WTC11 (cell line): ENCODE measurements around the gene AK9. TPM values are rescaled to one million over a fixed set of nuclear protein-coding genes. Genes with fewer than 3 reads are reported as not detected.

Experiments
- ATAC-seq: fragments of 200-7000 bp; cut with Tn5 transposase; 2 replicates; pipeline ENCODE4 v1.10.0; 2021; ENCODE audit warnings: mild to moderate bottlenecking, moderate library complexity
- CTCF ChIA-PET: fragments of 300-600 bp; sonication (Branson Sonifier 250); formaldehyde crosslinking; loops from one replicate; lab custom pipeline; 2021; ENCODE audit warnings: antibody characterized with exemption; lab: Charles Lee
- POLR2A ChIA-PET: fragments of 350-600 bp; sonication (Branson Sonifier 250); formaldehyde crosslinking; loops from one replicate; lab custom pipeline; 2021; ENCODE audit warnings: antibody characterized with exemption; lab: Charles Lee
- DNase-seq: peaks from one replicate; pipeline ENCODE4 v3.0.0; 2021; ENCODE audit warnings: low spot score
- H3K27ac Mint-ChIP-seq: 2 replicates; pipeline ENCODE4 v1.8.0; 2021; ENCODE audit warnings: mixed read lengths
- H3K27me3 Mint-ChIP-seq: 2 replicates; pipeline ENCODE4 v1.8.0; 2021; ENCODE audit warnings: low read depth, mild to moderate bottlenecking, moderate library complexity, mixed read lengths
- H3K36me3 Mint-ChIP-seq: 2 replicates; pipeline ENCODE4 v1.8.0; 2021; ENCODE audit warnings: mixed read lengths
- H3K4me1 Mint-ChIP-seq: 2 replicates; pipeline ENCODE4 v1.8.0; 2022; ENCODE audit warnings: mixed read lengths
- H3K4me3 Mint-ChIP-seq: 2 replicates; pipeline ENCODE4 v1.8.0; 2021; ENCODE audit warnings: mild to moderate bottlenecking, moderate library complexity, mixed read lengths
- H3K9me3 Mint-ChIP-seq: 2 replicates; pipeline ENCODE4 v1.8.0; 2021; ENCODE audit warnings: mixed read lengths
- AR ChIP-seq: fragments of 250-450 bp; sonication (Bioruptor Pico); IDR thresholded peaks from 2 replicates; pipeline ENCODE4 v1.9.0; 2021; ENCODE audit warnings: mild to moderate bottlenecking
- CREB1 ChIP-seq: sonication (generic); formaldehyde crosslinking; IDR thresholded peaks from 2 replicates; pipeline ENCODE4 v1.8.0; 2023; ENCODE audit warnings: mild to moderate bottlenecking, missing genetic modification reagents
- CTCF ChIP-seq: fragments of 200-600 bp; IDR thresholded peaks from 2 replicates; pipeline ENCODE4 v1.8.0; 2022; ENCODE audit warnings: antibody characterized with exemption
- E2F1 ChIP-seq: sonication (generic); formaldehyde crosslinking; IDR thresholded peaks from 2 replicates; pipeline ENCODE4 v1.8.0; 2022; ENCODE audit warnings: mild to moderate bottlenecking, missing genetic modification reagents
- EMX1 ChIP-seq: fragments of 250-450 bp; sonication (Bioruptor Pico); IDR thresholded peaks from 2 replicates; pipeline ENCODE4 v1.8.0; 2021; ENCODE audit warnings: mild to moderate bottlenecking
- ESRRA ChIP-seq: sonication (generic); formaldehyde crosslinking; IDR thresholded peaks from 2 replicates; pipeline ENCODE4 v1.8.1; 2022; ENCODE audit warnings: mild to moderate bottlenecking, missing genetic modification reagents, borderline replicate concordance
- ETV6 ChIP-seq: sonication (generic); formaldehyde crosslinking; IDR thresholded peaks from 2 replicates; pipeline ENCODE4 v1.8.1; 2022; ENCODE audit warnings: mild to moderate bottlenecking, missing genetic modification reagents
- IRF2 ChIP-seq: sonication (generic); formaldehyde crosslinking; IDR thresholded peaks from 2 replicates; pipeline ENCODE4 v1.8.0; 2022; ENCODE audit warnings: low read depth, missing genetic modification reagents, borderline replicate concordance
- JAZF1 ChIP-seq: fragments of 250-450 bp; sonication (Bioruptor Pico); IDR thresholded peaks from 2 replicates; pipeline ENCODE4 v1.9.0; 2021; ENCODE audit warnings: moderate library complexity, mild to moderate bottlenecking, inconsistent platforms
- JUN ChIP-seq: sonication (generic); formaldehyde crosslinking; IDR thresholded peaks from 2 replicates; pipeline ENCODE4 v1.8.0; 2023; ENCODE audit warnings: mild to moderate bottlenecking, missing genetic modification reagents
- NR1H2 ChIP-seq: sonication (generic); formaldehyde crosslinking; IDR thresholded peaks from 2 replicates; pipeline ENCODE4 v1.9.0; 2021; ENCODE audit warnings: mild to moderate bottlenecking, moderate library complexity, missing genetic modification reagents
- NR2C2 ChIP-seq: sonication (generic); formaldehyde crosslinking; IDR thresholded peaks from 2 replicates; pipeline ENCODE4 v1.8.0; 2022; ENCODE audit warnings: mild to moderate bottlenecking, missing genetic modification reagents
- NR3C1 ChIP-seq: sonication (generic); formaldehyde crosslinking; conservative IDR thresholded peaks from 2 replicates; pipeline ENCODE4 v1.8.1; 2023; ENCODE audit warnings: low read depth, mild to moderate bottlenecking, missing genetic modification reagents
- PREB ChIP-seq: sonication (generic); formaldehyde crosslinking; IDR thresholded peaks from 2 replicates; pipeline ENCODE4 v1.8.1; 2022; ENCODE audit warnings: mild to moderate bottlenecking, missing genetic modification reagents, moderate library complexity, borderline replicate concordance
- SMAD4 ChIP-seq: sonication (generic); formaldehyde crosslinking; IDR thresholded peaks from 2 replicates; pipeline ENCODE4 v1.8.0; 2022; ENCODE audit warnings: mild to moderate bottlenecking, missing genetic modification reagents
- STAT6 ChIP-seq: sonication (generic); formaldehyde crosslinking; conservative IDR thresholded peaks from 2 replicates; pipeline ENCODE4 v1.8.1; 2023; ENCODE audit warnings: mild to moderate bottlenecking, low read depth, missing genetic modification reagents, moderate library complexity
- TCF7 ChIP-seq: sonication (generic); formaldehyde crosslinking; IDR thresholded peaks from 2 replicates; pipeline ENCODE4 v1.8.0; 2022; ENCODE audit warnings: mild to moderate bottlenecking, low read depth, missing genetic modification reagents, moderate library complexity
- ZNF396 ChIP-seq: fragments of 250-450 bp; sonication (Bioruptor Pico); IDR thresholded peaks from 2 replicates; pipeline ENCODE4 v1.8.0; 2021; ENCODE audit warnings: mild to moderate bottlenecking, moderate library complexity, borderline replicate concordance
- total RNA-seq: library from RNA; stranded (reverse); gene quantifications from 3 replicates; pipeline ENCODE4 v1.2.3, GENCODE V29; 2021

The AK9 gene
- total RNA-seq, 1 experiment from 2014 or later: 3.7 TPM

- H3K4me1 Mint-ChIP-seq: peaks cover 41% of the 10 kb centered on the region
- TF ChIP-seq NR3C1 (CRISPR knock-in tag): no peak
- no peak for TF ChIP-seq ZNF396 (CRISPR knock-in tag)
- ChIA-PET CTCF (interaction anchor here (3.1 kb wide), 1 partner anchor 44 kb away, joined by 10 read pairs; the partner anchor contains the start of genes PPIL6 and SMPD2), POLR2A (no interaction called here)
- H3K27me3 Mint-ChIP-seq: no peaks in the 10 kb centered on the region; the same call in 1 of the 2 replicates
- H3K27ac Mint-ChIP-seq: no peak overlapping the region; the same call in 1 of the 2 replicates
- DNase-seq: no peak
- H3K9me3 Mint-ChIP-seq: no peaks in the 10 kb centered on the region
- no peak overlapping the region for H3K4me3 Mint-ChIP-seq
- peaks cover 16% of the 10 kb centered on the region for H3K36me3 Mint-ChIP-seq
- no peak for ATAC-seq
Measured at GRCh38 chr6:109485266-109485935, 205.6 kb downstream of the AK9 start.

- H3K27me3 Mint-ChIP-seq: no peaks in the 10 kb centered on the region; the same call in 1 of the 2 replicates
- ChIA-PET POLR2A (no interaction called here), CTCF (interaction anchor here (3.1 kb wide), 1 partner anchor 43 kb away, joined by 10 read pairs; the partner anchor contains the start of genes PPIL6 and SMPD2)
- H3K36me3 Mint-ChIP-seq: peaks cover 23% of the 10 kb centered on the region
- ATAC-seq: no peak
- no peak for TF ChIP-seq ETV6
- no peak for TF ChIP-seq STAT6 (CRISPR knock-in tag)
- TF ChIP-seq CREB1 (CRISPR knock-in tag): no peak
- TF ChIP-seq TCF7: no peak
- TF ChIP-seq AR: no peak
- TF ChIP-seq NR1H2: no peak
- TF ChIP-seq JAZF1: no peak
- TF ChIP-seq NR2C2 (CRISPR knock-in tag): no peak
- no peak for TF ChIP-seq IRF2 (CRISPR knock-in tag)
- no peak for TF ChIP-seq JUN (CRISPR knock-in tag)
- TF ChIP-seq ESRRA (CRISPR knock-in tag): no peak
- no peak overlapping the region for H3K27ac Mint-ChIP-seq
- no peaks in the 10 kb centered on the region for H3K9me3 Mint-ChIP-seq
- peaks cover 42% of the 10 kb centered on the region for H3K4me1 Mint-ChIP-seq
- DNase-seq: no peak
- peak overlapping the region; percentile 71 for H3K4me3 Mint-ChIP-seq
Measured at GRCh38 chr6:109484122-109484521, 206.9 kb downstream of the AK9 start.

GRCh38 chr6:109483735-109484057 lies 207.3 kb downstream of the AK9 start:
- no peak overlapping the region for H3K27ac Mint-ChIP-seq
- no peaks in the 10 kb centered on the region; the same call in 1 of the 2 replicates for H3K27me3 Mint-ChIP-seq

More at GRCh38 chr6:109483735-109484057, 207.3 kb downstream of the AK9 start:
- TF ChIP-seq SMAD4 (no peak), NR2C2 (CRISPR knock-in tag) (no peak), JUN (CRISPR knock-in tag) (no peak), E2F1 (CRISPR knock-in tag) (no peak), CTCF (no peak), EMX1 (CRISPR knock-in tag) (no peak), PREB (CRISPR knock-in tag) (no peak), TCF7 (no peak), NR3C1 (CRISPR knock-in tag) (no peak)
- POLR2A ChIA-PET: no interaction called here
- Mint-ChIP-seq H3K4me1 (peaks cover 46% of the 10 kb centered on the region), H3K4me3 (peak overlapping the region; percentile 71), H3K9me3 (no peaks in the 10 kb centered on the region), H3K36me3 (peaks cover 25% of the 10 kb centered on the region)
- ATAC-seq (no peak), DNase-seq (no peak)
- CTCF ChIA-PET: no interaction called here
